Measurements from ENCODE around the gene MAPK9. TPM values are rescaled to one million over a fixed set of nuclear protein-coding genes. Genes with fewer than 3 reads are reported as not detected.

MAPK9 gene
- polyA plus RNA-seq, 3 donors, result 9.7 to 19.6 (median 16.2) TPM

GRCh38 chr5:180332861-180333260 is 41.0 kb upstream of the MAPK9 start:
- no peak for DNase-seq
- Histone ChIP-seq H3K27ac (ENCODE audit: low read depth in 1 of 2, low read length in 2 of 2) (no peak overlapping the region), H4K20me1 (ENCODE audit: insufficient read depth, low read length) (no peaks in the 10 kb centered on the region), H3K79me2 (ENCODE audit: insufficient read depth, low read length) (no peaks in the 10 kb centered on the region), H3K27me3 (ENCODE audit: control insufficient read depth in 2 of 2, insufficient read depth in 2 of 2, low read length in 2 of 2) (peaks cover 0 to 6% of the 10 kb centered on the region in 2 donors), H3K9ac (ENCODE audit: insufficient read depth, low read length, poor library complexity, severe bottlenecking) (no peak overlapping the region), H3K4me3 (replicated peaks in 1 of 3; ENCODE audit: low read depth in 2 of 3, low read length in 3 of 3) (no peak overlapping the region), H2AFZ (ENCODE audit: insufficient read depth, low read depth, low read length, poor library complexity, severe bottlenecking) (no peak overlapping the region), H3K9me3 (replicated peaks in 1 of 2; ENCODE audit: control insufficient read depth in 1 of 2, insufficient read depth in 1 of 2, low read length in 2 of 2) (no peaks in the 10 kb centered on the region), H3K36me3 (replicated peaks in 1 of 2; ENCODE audit: control insufficient read depth in 1 of 2, insufficient read depth in 2 of 2, low read length in 2 of 2) (no peaks in the 10 kb centered on the region), H3K4me1 (ENCODE audit: control insufficient read depth in 1 of 2, insufficient read depth in 2 of 2, low read length in 2 of 2) (no peaks in the 10 kb centered on the region), H3K4me2 (replicated peaks; ENCODE audit: extremely low read depth, low read length, poor library complexity, severe bottlenecking) (no peak overlapping the region)
- H3K36me3 Mint-ChIP-seq, result no peaks in the 10 kb centered on the region
- WGBS (ENCODE audit: insufficient coverage), result no CpG with 5 or more reads among the region's 3 CpGs
- peaks cover 0 to 6% (median 0%) of the 10 kb centered on the region in 7 donors for H3K9me3 Mint-ChIP-seq
- H3K4me1 Mint-ChIP-seq, result no peaks in the 10 kb centered on the region
- intact Hi-C loops (cut with micrococcal nuclease), result no loop called here
- peaks cover 21 to 37% (median 29%) of the 10 kb centered on the region in 3 donors for H3K27me3 Mint-ChIP-seq (ENCODE audit: low read depth in 3 of 3)
- no peak overlapping the region for H3K4me3 Mint-ChIP-seq
- H3K27ac Mint-ChIP-seq, result peak overlapping the region in 1 of 7 donors; percentile 56
- TF ChIP-seq CTCF (IDR thresholded peaks at IDR 0.05), result no peak

- Histone ChIP-seq H3K4me2 (replicated peaks; ENCODE audit: extremely low read depth, low read length, poor library complexity, severe bottlenecking) (no peak overlapping the region), H3K79me2 (ENCODE audit: insufficient read depth, low read length) (no peaks in the 10 kb centered on the region), H3K4me3 (replicated peaks in 1 of 3; ENCODE audit: low read depth in 2 of 3, low read length in 3 of 3) (no peak overlapping the region), H3K9ac (ENCODE audit: insufficient read depth, low read length, poor library complexity, severe bottlenecking) (no peak overlapping the region), H3K27ac (ENCODE audit: low read depth in 1 of 2, low read length in 2 of 2) (no peak overlapping the region), H3K36me3 (replicated peaks in 1 of 2; ENCODE audit: control insufficient read depth in 1 of 2, insufficient read depth in 2 of 2, low read length in 2 of 2) (no peaks in the 10 kb centered on the region), H4K20me1 (ENCODE audit: insufficient read depth, low read length) (no peaks in the 10 kb centered on the region), H3K9me3 (replicated peaks in 1 of 2; ENCODE audit: control insufficient read depth in 1 of 2, insufficient read depth in 1 of 2, low read length in 2 of 2) (no peaks in the 10 kb centered on the region), H3K4me1 (ENCODE audit: control insufficient read depth in 1 of 2, insufficient read depth in 2 of 2, low read length in 2 of 2) (no peaks in the 10 kb centered on the region), H2AFZ (ENCODE audit: insufficient read depth, low read depth, low read length, poor library complexity, severe bottlenecking) (no peak overlapping the region), H3K27me3 (ENCODE audit: control insufficient read depth in 2 of 2, insufficient read depth in 2 of 2, low read length in 2 of 2) (peaks cover 0 to 6% of the 10 kb centered on the region in 2 donors)
- WGBS (ENCODE audit: insufficient coverage), result no CpG with 5 or more reads among the region's 13 CpGs
- TF ChIP-seq CTCF (IDR thresholded peaks at IDR 0.05), result no peak
- DNase-seq, result no peak
- Mint-ChIP-seq H3K36me3 (no peaks in the 10 kb centered on the region), H3K4me3 (no peak overlapping the region), H3K9me3 (peaks cover 0 to 4% (median 0%) of the 10 kb centered on the region in 7 donors), H3K27me3 (ENCODE audit: low read depth in 3 of 3) (peaks cover 24 to 34% (median 29%) of the 10 kb centered on the region in 3 donors), H3K4me1 (no peaks in the 10 kb centered on the region), H3K27ac (no peak overlapping the region)
- intact Hi-C loops (cut with micrococcal nuclease), result no loop called here
Observed at GRCh38 chr5:180332051-180332517, 40.2 kb upstream of the MAPK9 start.

All from CD14-positive monocyte (primary cell).